ENCODE data around the gene ZFP92.
"Not testable (repeated sequence)": the region's sequence is repeated elsewhere in the genome, so short reads cannot be mapped to it uniquely, and the experiment has no call there.

ZFP92 gene

DNA sequence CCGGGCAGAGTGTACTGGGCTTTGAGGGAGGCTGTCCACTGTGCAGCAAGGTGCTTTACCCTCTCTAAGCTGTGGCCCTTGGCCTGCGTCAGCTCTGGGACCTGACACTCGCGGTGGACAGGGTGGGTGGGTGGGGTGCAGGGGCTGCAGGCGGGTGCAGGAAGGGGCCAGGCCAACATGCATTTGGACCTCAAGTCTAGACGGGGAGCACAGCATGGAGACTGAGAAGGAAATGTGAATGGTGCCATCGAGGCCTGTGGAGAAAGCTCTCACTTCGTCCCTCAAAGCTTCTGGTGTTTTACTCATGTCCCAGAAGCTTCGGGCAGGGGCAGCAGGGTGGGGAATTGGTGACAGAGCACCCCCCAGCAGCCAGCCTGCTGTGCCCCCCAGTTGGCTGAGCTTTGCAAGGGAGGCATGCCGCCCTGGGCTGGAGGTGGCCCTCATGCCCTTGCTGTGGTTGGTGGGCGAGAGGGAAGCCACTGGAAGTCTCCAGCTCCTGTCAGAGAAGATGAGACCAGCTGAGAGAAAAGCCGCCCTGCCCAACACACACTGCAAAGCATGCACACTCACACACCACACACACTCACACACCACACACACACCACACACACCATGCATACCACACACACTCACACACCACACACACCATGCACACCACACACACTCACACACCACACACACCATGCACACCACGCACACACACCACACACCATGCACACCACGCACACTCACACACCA lies 22.4 kb upstream of the ZFP92 start:
- Histone ChIP-seq H3K4me1 (ENCODE audit: insufficient read depth, low read length) (no peaks in the 10 kb centered on the region), H3K9ac (ENCODE audit: low read depth, low read length) (no peak overlapping the region), H3K36me3 (ENCODE audit: insufficient read depth, low read depth, low read length) (no peaks in the 10 kb centered on the region), H3K27me3 (ENCODE audit: insufficient read depth, low read length) (no peaks in the 10 kb centered on the region), H3K9me3 (ENCODE audit: insufficient read depth, low read depth, low read length) (no peaks in the 10 kb centered on the region), H3K27ac (ENCODE audit: low read length) (no peak overlapping the region), H3K4me3 (ENCODE audit: low read length) (no peak overlapping the region)

DNA sequence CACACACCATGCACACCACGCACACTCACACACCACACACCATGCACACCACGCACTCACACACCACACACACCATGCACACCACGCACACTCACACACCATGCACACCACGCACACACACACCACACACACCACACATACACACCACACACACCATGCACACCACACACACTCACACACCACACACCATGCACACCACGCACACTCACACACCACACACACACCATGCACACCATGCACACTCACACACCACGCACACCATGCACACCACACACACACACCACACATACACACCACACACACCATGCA lies 21.9 kb upstream of the ZFP92 start:
- H3K4me1 ChIP-seq (ENCODE audit: insufficient read depth, low read length); H3K9ac ChIP-seq (ENCODE audit: low read depth, low read length); H3K27ac ChIP-seq (ENCODE audit: low read length); H3K27me3 ChIP-seq (ENCODE audit: insufficient read depth, low read length); H3K36me3 ChIP-seq (ENCODE audit: insufficient read depth, low read depth, low read length); H3K9me3 ChIP-seq (ENCODE audit: insufficient read depth, low read depth, low read length); H3K4me3 ChIP-seq (ENCODE audit: low read length): not testable (repeated sequence)

DNA sequence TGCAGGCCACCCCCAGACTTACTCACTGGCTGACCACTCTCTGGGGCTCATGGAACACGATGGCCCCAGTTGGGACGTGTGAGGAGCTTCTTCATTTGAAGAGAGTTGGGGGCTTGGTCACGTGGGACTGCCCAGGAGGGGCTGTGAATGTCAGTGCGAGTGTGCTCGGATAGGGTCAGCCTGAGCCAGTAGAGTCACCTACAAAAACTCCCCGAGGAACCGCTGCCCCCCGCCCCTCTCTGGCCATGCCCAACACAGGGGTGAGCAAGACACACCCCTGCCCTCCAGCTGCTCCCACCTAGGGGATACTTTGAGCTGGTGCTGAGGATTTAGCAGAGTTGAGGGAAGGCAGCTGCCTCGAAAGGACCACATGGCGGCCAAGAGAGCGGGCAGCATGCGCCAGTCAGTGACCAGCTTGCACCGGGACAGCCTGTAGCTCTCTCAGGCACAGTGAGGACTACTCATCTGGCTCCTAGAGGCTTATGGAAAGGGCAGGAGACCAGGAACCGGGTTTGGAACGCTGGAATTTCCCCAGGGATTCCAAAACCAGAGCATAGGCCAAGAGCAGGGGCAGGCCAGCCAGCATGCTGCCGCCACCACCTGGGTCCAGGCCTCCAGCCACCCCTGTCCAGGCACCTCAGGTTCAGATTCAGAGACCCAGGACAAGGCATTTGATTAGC lies 18.5 kb upstream of the ZFP92 start:
- Histone ChIP-seq H3K4me3 (ENCODE audit: low read length) (no peak overlapping the region), H3K27me3 (ENCODE audit: insufficient read depth, low read length) (no peaks in the 10 kb centered on the region), H3K27ac (ENCODE audit: low read length) (no peak overlapping the region), H3K9me3 (ENCODE audit: insufficient read depth, low read depth, low read length) (no peaks in the 10 kb centered on the region), H3K36me3 (ENCODE audit: insufficient read depth, low read depth, low read length) (no peaks in the 10 kb centered on the region), H3K9ac (ENCODE audit: low read depth, low read length) (no peak overlapping the region), H3K4me1 (ENCODE audit: insufficient read depth, low read length) (no peaks in the 10 kb centered on the region)

DNA sequence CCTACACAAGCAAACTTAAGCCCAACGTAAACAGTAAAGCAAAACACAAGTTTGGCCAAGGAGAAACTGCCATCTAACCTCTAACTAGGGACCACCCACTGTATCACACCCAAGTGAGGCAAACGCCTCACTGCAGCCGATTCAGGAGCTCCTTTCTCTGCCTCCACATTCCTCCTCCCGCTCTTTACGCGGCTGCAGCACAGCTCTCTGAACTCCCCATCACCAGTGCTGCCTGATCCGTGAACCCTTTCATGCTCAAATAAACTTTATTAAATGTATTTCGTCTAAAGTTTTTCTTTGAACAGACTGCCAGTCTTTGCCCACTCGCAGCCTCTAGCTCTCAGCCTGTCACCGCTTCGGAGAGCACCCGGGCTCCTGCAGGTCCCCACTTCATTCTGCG lies 16.7 kb upstream of the ZFP92 start:
- Histone ChIP-seq H3K27me3 (ENCODE audit: insufficient read depth, low read length) (no peaks in the 10 kb centered on the region), H3K4me1 (ENCODE audit: insufficient read depth, low read length) (no peaks in the 10 kb centered on the region), H3K4me3 (ENCODE audit: low read length) (no peak overlapping the region), H3K9ac (ENCODE audit: low read depth, low read length) (no peak overlapping the region), H3K27ac (ENCODE audit: low read length) (no peak overlapping the region), H3K9me3 (ENCODE audit: insufficient read depth, low read depth, low read length) (no peaks in the 10 kb centered on the region), H3K36me3 (ENCODE audit: insufficient read depth, low read depth, low read length) (no peaks in the 10 kb centered on the region)

DNA sequence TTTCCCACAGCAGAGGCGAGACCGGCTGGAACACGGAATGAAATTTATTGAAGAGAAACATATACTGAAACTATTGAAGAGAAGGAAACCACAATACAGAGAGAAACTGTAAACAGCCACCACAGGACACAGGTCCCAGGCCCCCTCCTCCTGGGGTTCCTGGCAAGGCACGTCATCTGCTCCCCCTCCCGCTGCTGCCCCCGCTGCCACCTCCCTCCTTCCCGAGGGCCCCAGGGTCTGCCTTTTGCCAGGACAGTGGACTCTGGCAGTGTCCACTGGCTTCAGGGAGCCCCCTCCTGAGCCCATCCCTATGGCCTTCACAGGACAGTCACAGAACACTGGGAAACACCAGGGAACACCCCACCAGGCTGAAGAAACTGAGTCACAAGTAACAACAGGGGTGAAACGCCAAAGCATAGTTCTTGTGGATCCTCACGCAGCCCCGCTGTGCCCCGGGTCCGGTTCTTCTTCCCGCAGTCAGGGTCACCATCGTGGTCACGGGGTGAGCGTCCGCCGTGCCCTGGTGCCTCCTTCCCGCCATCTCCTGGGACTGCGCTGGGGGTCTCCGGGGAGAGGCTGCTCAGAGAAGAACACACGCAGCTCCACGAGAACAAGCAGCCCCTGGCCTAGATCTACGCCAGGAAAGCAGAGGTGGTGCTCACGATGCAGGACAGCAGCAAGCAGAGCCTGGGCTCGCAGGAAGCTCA lies 15.5 kb upstream of the ZFP92 start:
- no peak overlapping the region for H3K4me3 ChIP-seq (ENCODE audit: low read length)
- no peaks in the 10 kb centered on the region for H3K4me1 ChIP-seq (ENCODE audit: insufficient read depth, low read length)
- no peak overlapping the region for H3K9ac ChIP-seq (ENCODE audit: low read depth, low read length)
- H3K27ac ChIP-seq (ENCODE audit: low read length) = no peak overlapping the region
- no peaks in the 10 kb centered on the region for H3K27me3 ChIP-seq (ENCODE audit: insufficient read depth, low read length)
- no peaks in the 10 kb centered on the region for H3K36me3 ChIP-seq (ENCODE audit: insufficient read depth, low read depth, low read length)
- H3K9me3 ChIP-seq (ENCODE audit: insufficient read depth, low read depth, low read length) = no peaks in the 10 kb centered on the region

DNA sequence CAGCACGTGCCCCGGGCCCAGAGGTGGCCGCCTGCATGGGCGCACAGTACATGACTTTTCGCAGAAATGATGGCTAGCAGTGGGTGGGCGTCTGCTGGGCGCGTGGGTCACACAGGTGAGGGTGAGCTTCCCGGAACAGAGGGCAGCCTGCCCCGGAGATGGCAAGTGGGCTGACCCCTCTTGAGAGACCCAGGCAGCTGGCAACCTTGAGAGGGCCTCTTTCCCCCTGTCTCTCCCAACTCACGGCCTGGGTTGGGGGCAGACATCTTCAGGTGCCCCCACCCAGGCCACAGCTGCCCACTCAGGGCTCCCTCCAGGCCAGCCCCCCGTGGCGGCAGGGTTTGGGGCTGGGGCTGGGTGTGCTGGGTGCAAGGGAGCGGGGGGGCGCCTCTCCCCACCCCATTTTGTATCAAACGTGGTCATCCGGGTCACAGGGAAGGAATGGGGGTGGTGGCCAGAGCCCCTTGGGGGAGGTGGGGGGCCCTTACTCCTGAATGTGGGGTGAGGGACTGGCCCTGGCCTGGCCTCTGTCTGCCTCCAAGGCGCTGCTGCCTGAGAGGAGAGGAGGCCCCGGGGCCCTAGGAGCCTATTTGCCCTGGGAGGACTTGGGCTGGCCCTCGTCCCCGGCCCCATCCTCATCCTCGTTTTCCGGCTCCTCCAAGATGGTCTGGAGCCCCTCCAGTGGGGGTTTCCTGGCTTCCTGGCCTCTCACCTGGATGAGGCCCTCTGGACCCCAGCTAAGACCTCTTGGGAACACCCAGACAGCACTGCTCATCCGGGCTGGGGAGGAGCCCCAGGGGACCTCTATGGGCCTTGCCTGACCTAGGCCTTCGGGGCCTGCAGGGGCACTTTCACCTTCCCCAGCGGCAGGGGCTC lies 14.7 kb upstream of the ZFP92 start:
- H3K9me3 ChIP-seq (ENCODE audit: insufficient read depth, low read depth, low read length) = no peaks in the 10 kb centered on the region
- no peaks in the 10 kb centered on the region for H3K36me3 ChIP-seq (ENCODE audit: insufficient read depth, low read depth, low read length)
- H3K9ac ChIP-seq (ENCODE audit: low read depth, low read length) = no peak overlapping the region
- no peaks in the 10 kb centered on the region for H3K4me1 ChIP-seq (ENCODE audit: insufficient read depth, low read length)
- no peak overlapping the region for H3K27ac ChIP-seq (ENCODE audit: low read length)
- H3K27me3 ChIP-seq (ENCODE audit: insufficient read depth, low read length) = no peaks in the 10 kb centered on the region
- no peak overlapping the region for H3K4me3 ChIP-seq (ENCODE audit: low read length)

DNA sequence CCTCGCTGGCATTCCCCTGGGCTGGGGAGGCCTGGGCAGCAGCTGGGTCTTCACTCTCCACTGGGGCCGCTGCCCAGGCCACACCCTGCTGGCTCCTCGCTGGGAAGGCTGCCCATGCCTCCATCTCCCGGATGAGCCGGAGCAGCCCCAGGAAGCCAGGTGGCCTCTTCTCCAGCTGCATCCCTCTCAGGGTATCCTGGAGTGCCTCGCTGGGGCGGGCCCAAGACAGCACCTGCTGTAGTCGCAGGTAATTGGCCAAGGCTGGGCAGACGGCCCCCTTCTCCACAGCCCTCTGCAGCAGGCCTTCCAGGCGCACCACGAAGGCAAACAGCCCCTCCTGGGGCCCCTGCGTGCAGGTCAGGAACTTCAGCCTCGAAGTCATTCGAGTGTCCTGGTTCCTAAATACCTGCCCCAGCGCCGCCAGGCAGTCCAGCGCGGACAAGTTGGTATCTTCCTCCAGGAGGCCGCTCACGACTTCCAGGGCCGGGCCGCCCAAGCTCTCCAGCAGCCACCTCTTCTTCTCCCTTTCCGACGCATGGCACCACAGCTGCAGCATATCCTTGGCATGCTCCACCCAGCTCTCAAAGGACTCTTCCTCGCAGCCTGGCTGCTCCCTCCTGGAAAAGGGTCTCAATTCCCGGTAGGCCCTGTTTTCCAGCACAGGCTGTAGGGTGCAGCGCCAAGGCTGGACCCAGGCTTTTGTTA lies 13.9 kb upstream of the ZFP92 start:
- Histone ChIP-seq H3K4me1 (ENCODE audit: insufficient read depth, low read length) (no peaks in the 10 kb centered on the region), H3K27ac (ENCODE audit: low read length) (no peak overlapping the region), H3K36me3 (ENCODE audit: insufficient read depth, low read depth, low read length) (no peaks in the 10 kb centered on the region), H3K27me3 (ENCODE audit: insufficient read depth, low read length) (no peaks in the 10 kb centered on the region), H3K4me3 (ENCODE audit: low read length) (no peak overlapping the region), H3K9ac (ENCODE audit: low read depth, low read length) (no peak overlapping the region), H3K9me3 (ENCODE audit: insufficient read depth, low read depth, low read length) (no peaks in the 10 kb centered on the region)

DNA sequence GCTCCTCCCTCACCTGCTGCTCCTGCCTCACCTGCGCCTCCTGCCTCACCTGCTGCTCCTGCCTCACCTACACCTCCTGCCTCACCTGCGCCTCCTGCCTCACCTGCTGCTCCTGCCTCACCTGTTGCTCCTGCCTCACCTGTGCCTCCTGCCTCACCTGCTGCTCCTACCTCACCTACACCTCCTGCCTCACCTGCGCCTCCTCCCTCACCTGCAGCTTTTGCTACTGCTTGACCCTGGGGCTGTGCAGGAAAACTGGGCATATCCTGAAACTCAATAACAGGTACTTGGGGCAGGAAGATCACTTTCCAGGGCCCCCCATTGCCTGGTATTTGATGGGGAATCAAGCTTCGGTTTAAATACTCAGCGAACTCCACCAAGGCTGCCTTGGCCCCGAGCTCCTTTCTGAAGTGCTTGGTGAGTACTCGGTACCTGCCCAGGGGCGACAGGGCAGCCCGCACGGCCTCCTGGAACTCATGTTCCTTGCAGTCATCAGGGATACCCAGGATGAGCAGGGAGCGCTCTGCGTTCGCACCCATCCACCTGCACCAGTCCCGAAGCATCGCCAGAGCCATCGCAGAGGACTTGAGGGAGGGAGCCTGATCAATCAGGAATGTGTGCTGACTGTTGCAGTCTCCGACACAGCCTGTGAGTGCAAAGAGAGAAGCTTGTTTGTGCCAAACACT lies 12.9 kb upstream of the ZFP92 start:
- Histone ChIP-seq H3K27me3 (ENCODE audit: insufficient read depth, low read length) (no peaks in the 10 kb centered on the region), H3K36me3 (ENCODE audit: insufficient read depth, low read depth, low read length) (no peaks in the 10 kb centered on the region), H3K4me3 (ENCODE audit: low read length) (no peak overlapping the region), H3K9me3 (ENCODE audit: insufficient read depth, low read depth, low read length) (no peaks in the 10 kb centered on the region), H3K4me1 (ENCODE audit: insufficient read depth, low read length) (no peaks in the 10 kb centered on the region), H3K27ac (ENCODE audit: low read length) (no peak overlapping the region), H3K9ac (ENCODE audit: low read depth, low read length) (no peak overlapping the region)

DNA sequence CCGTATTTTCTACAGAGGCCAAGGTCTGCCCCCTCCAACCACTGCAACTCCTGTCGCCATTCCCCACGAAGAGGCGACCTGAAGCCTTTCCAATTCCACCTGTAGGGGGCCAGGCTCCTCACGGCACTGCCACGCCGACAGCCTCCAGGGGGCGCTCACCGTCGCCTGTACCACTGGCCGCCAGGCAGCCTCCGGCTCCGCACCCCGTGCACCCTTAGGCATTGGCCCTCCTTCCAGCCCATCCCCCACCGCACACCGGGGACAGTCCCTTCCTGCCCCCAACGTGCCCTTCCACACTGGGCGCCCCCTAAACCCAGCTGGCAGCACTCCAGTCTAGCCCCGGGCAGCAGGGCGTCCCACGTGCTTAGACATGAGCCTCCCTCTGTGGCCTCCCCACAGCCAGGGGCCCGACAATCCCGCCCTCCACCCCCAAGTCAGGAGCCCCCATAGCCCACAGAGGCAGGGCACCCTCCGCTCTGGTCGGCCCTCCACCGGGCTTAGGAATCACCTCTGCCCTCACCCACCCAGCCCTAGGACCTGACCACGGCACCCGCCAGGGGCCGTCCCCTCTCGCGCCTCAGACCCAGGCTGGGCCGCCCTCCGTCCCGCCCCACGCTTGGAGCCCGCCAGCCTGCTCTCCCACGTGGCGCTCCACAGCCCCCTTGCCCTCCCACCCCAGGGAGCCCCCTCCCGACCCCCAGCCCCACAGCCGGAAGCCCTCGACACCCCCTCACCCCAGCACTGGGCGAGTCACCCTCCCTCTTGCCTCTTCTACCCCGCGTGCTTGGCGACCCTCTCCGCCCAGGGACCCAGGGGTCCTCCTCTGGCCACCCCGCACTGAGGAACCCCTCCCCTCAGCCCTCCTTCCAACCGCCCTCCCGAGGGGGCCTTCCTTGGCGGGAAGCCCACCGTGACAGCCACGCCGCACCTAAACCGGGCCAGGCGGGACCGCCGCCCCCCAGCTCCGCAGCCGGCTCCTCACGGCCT lies 10.8 kb upstream of the ZFP92 start:
- Histone ChIP-seq H3K4me1 (ENCODE audit: insufficient read depth, low read length) (no peaks in the 10 kb centered on the region), H3K9me3 (ENCODE audit: insufficient read depth, low read depth, low read length) (no peaks in the 10 kb centered on the region), H3K27ac (ENCODE audit: low read length) (no peak overlapping the region), H3K9ac (ENCODE audit: low read depth, low read length) (no peak overlapping the region), H3K4me3 (ENCODE audit: low read length) (no peak overlapping the region), H3K27me3 (ENCODE audit: insufficient read depth, low read length) (no peaks in the 10 kb centered on the region), H3K36me3 (ENCODE audit: insufficient read depth, low read depth, low read length) (no peaks in the 10 kb centered on the region)

DNA sequence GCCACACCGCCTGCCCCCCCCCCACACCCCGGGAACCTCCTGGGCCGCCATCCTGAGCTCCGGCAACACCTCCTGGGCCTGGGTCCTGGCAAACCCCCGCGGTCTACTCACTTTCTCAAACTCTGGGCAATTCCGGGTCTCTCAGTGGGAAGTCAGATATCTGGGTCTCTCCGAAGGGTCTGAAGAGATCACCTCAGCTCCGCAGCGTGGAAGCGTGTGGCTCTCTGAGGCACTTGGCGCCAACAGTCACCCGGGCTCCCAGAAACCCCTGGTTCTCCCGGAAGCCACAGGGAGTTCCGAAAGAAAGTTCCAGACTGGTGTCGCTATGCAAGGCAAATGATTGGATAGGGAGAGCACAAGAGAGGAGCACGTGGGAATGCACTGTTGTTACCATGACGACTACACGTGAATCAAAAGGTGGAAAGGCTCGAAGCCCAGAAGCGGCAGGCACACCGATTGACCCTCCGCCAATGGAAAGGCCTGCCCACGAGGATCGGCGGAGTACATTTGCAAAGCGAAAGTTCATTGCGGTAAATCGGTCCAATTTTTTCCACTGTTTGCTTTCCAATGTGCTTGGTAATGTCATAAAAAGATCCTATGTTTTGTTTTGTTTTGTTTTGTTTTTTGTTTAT lies 10.0 kb upstream of the ZFP92 start, which contains the start of gene PNMA6E:
TSS of gene PNMA6E (minus strand) at position 218 of the 632 bp plus-strand sequence. CDS start 2,501 bp downstream, outside the sequence.
- H3K36me3 ChIP-seq (ENCODE audit: insufficient read depth, low read depth, low read length) = no peaks in the 10 kb centered on the region
- H3K27me3 ChIP-seq (ENCODE audit: insufficient read depth, low read length) = no peaks in the 10 kb centered on the region
- H3K9ac ChIP-seq (ENCODE audit: low read depth, low read length) = no peak within 1 kb of the TSS
- no peak within 1 kb of the TSS for H3K27ac ChIP-seq (ENCODE audit: low read length)
- H3K9me3 ChIP-seq (ENCODE audit: insufficient read depth, low read depth, low read length) = no peaks in the 10 kb centered on the region
- no peak within 1 kb of the TSS for H3K4me3 ChIP-seq (ENCODE audit: low read length)
- no peaks in the 10 kb centered on the region for H3K4me1 ChIP-seq (ENCODE audit: insufficient read depth, low read length)
